HG03378 (cell line): ENCODE results near the gene ALG2.
"Not testable (repeated sequence)": the region's sequence is repeated elsewhere in the genome, so short reads cannot be mapped to it uniquely, and the experiment has no call there.

ENCODE experiments used
- ATAC-seq: cut with Tn5 transposase; IDR thresholded peaks from one replicate; pipeline ENCODE4 v1.9.1; 2021; ENCODE audit warnings: mild to moderate bottlenecking, moderate library complexity; ENCODE audit not compliant: unreplicated experiment

ALG2 gene

GRCh38 chr9:99197124-99197630 is 24.6 kb downstream of the ALG2 start:
- ATAC-seq, result no peak

- not testable (repeated sequence) for ATAC-seq
Measured at GRCh38 chr9:99196484-99196883, 25.3 kb downstream of the ALG2 start.

- no peak for ATAC-seq
Measured at GRCh38 chr9:99193466-99193821, 28.3 kb downstream of the ALG2 start.

- no peak for ATAC-seq
Measured at GRCh38 chr9:99192786-99193465, 28.8 kb downstream of the ALG2 start.

- no peak for ATAC-seq
Measured at GRCh38 chr9:99190597-99191283, 31.0 kb downstream of the ALG2 start.

- ATAC-seq, result no peak
Measured at GRCh38 chr9:99189887-99190596, 31.7 kb downstream of the ALG2 start.

GRCh38 chr9:99189186-99189585 is 32.6 kb downstream of the ALG2 start:
- ATAC-seq, result no peak

GRCh38 chr9:99187311-99187710 is 34.4 kb downstream of the ALG2 start:
- ATAC-seq, result no peak

- ATAC-seq, result no peak
Measured at GRCh38 chr9:99185934-99186333, 35.8 kb downstream of the ALG2 start.

- no peak for ATAC-seq
Measured at GRCh38 chr9:99185348-99185632, 36.5 kb downstream of the ALG2 start.

GRCh38 chr9:99184475-99185347 is 37.0 kb downstream of the ALG2 start:
- ATAC-seq, result peak; percentile 47

GRCh38 chr9:99184110-99184474 is 37.6 kb downstream of the ALG2 start:
- ATAC-seq, result no peak

GRCh38 chr9:99183616-99184015 is 38.1 kb downstream of the ALG2 start:
- no peak for ATAC-seq

GRCh38 chr9:99182356-99182755 is 39.4 kb downstream of the ALG2 start:
- no peak for ATAC-seq

GRCh38 chr9:99181621-99182020 is 40.1 kb downstream of the ALG2 start:
- ATAC-seq, result peak; percentile 61

- ATAC-seq, result no peak
Measured at GRCh38 chr9:99181206-99181605, 40.5 kb downstream of the ALG2 start.

GRCh38 chr9:99180662-99181061 is 41.1 kb downstream of the ALG2 start:
- no peak for ATAC-seq

GRCh38 chr9:99180199-99180598 is 41.5 kb downstream of the ALG2 start:
- peak; percentile 44 for ATAC-seq

GRCh38 chr9:99178912-99179872 is 42.5 kb downstream of the ALG2 start:
- no peak for ATAC-seq
